UCSD-AML1 (cell line): ENCODE data around the gene ZDHHC13.

Source experiments
- DNase-seq: peaks from one replicate; lab custom pipeline; 2025; ENCODE audit not compliant: unreplicated experiment; lab: John Stamatoyannopoulos, UW

The ZDHHC13 gene

DNA sequence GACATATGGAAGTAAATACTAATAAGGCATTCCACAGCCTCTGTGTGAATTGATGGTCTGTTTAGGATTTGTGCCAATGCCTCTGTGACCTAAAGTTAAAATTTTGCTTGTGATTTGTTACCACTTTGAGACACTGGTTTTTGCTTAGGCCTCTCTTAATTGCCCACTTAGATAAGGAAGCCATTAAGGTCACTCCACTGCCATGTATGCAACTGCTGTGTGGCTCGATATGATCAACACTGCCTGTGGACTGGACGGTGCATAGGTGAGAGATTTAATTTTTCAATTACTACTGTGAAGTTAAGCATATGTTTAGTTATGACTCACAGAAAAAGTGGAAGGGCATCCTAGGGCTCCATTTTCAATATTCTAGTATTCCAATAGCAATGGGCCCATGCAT, 47.9 kb downstream of the ZDHHC13 start:
- no peak for DNase-seq

DNA sequence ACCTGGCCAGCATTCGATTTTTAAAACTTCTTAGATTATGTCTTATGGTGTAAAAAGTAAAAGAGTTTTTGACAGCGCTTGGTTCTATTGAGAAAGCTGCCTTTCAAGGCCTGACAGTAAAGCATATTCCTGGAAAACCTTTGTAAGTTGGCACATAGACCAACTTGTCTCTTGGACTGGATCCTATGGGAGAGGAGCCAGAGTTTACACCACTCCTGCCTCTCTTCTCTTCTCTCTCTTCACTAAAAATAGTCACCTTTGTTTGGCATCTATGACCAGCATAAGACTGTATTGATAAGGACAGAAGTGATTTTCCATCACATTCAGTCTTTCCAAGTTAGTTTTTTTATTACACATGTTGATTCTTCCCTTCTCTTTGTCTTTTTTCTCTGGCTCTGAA, 51.1 kb downstream of the ZDHHC13 start:
- DNase-seq, result no peak

DNA sequence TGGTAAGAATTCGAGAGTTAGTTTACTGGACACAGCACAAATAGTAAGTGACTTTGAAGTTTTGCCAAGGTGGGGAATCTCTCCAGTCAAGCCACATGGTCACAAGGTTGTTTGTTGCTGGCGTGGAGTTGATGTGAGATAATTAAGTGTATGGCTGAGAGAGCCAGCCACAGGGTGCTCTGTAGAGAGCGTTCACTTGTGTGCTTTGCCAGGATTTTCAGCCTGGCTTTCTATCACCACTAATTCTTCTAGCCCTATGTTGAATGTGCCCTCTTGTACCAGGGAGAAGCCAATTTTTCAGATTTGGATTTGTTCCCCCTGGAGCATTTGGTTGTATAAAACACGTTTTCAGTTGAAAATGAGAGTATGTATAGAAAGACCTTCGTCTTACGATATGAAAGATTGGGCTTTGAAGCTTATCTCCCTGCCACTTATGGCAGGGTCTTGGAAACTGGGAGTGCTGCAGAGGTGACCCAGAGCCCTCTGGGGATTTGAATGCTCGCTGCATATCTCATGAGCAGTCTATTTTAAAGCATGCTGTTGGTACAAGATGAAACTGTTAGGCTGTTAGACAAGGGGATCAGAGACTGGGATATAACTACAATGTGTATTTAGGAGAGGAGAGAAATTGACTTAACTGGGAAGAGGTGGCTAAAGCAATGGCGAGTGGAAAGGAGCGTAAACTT, 56.2 kb downstream of the ZDHHC13 start:
- no peak for DNase-seq

DNA sequence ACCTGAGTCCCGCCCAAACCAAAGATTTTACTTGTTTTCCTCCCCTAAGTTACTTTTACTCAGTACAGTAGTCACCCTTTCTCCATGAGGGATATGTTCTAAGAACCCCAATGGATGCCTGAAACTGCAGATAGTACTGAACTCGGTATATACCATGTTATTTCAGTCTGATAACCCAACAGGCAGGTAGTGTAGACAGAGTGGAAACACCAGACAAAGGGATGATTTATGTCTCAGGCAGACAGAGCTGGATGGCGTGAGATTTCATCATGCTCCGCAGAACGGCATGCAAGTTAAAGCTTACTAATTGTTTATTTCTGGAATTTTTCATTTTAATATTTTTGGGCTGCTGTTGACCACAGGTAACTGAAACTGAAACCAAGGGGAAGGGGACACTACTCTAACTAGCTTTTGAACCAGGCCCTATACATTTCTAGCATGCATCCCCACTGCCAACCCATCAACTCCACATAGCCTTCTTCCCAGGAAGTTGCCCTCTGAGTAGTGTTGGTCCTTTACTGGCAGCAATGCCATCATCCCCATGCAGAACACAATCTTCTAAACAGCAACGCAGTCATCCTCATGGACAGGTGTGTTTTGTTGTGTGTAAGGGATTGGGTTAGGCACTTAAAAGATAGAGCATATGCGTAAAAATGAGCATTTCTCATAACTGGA, 57.1 kb downstream of the ZDHHC13 start:
- no peak for DNase-seq

DNA sequence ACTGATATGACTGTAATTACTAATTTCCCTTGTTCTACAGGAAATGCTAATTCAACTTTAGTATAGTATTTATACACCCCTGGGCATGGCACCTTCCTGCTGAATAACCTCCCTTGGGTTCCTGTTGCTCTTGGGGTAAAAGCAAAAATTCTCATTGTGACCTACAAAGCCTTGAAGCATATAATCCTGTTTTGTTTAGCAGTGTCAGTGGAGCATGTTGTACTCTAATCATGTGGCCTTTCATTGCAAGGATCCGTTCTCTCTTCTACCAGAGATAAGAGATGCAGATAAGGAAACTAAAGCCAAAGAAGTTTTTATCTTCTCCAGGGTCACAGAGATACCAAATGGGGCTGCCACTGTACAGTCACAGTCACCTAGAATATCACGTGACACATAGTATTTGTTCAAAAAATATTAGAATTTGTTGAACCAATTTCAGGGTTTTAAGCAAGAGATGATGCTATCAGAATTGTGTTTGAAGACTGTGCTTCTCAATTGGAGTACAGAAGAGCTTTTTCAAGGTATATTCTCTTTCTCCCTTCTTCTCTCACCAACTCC, 59.7 kb downstream of the ZDHHC13 start:
- DNase-seq, result no peak

DNA sequence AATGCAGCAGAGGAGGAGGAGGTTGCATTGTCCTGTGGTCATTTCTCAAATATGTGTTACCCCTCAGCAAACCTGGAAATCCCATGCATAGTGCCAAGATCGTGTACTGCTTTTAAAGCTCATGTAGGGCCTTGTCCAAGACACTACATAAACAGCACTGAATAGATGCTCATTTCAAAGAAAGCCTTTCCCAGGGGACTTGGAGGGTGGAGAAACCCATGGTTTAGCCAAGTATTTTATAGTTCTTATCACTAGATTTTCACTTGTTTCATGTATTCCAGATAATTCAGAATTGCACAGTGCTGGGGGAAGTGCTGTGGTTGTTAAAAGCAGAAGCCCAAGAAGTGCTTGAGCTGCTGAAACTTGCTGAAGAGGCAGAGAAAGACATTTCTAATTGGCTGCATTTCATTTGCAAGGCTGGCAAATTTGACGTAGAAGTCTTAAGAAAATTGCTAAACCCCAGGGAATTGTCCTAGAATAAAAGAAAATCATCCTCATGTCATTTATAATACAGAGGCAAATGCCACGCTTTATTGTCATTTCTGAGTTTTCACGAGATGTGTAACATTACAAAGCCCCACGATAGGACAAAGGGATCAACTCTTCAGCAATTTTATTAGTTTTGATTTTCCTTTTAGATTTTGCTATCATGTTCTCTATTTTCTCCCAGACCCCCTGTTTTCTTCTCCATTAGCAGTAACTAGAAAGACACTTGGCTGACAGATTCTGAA, 64.7 kb downstream of the ZDHHC13 start:
- no peak for DNase-seq

DNA sequence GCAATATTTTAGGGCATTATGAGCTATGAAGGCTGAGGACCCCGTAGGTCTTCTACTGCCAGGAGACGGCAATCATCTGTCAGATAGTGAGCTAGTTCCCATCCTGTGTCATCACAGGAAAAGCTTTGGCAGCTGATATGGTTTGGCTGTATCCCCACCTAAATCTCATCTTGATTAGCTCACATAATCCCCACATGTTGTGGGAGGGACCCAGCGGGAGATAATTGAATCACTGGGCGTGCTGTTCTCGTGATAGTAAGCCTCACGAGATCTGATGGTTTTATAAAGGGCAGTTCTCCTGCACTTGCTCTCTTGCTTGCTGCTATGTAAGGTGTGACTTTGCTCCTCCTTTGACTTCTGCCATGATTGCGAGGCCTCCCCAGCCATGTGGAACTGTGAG, 66.7 kb downstream of the ZDHHC13 start:
- no peak for DNase-seq

DNA sequence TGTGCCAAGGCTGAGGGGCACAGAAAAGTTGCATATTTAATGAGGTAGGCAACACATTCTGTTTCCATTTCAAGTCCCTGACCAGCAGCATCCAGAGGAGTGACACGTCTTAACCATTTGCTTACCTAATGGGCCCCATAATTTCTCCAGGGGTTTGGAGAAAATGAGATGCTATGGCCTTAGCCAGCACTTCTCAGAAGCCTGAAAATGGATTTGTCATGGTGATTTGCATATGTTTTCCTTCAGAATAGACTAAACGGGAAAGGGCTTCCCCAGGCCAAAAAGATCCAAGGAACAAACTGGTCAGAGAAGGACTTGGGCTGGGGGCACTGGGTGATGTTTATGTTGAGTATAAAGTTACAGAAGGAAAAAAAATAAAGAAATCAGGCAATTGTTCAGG, 68.1 kb downstream of the ZDHHC13 start:
- no peak for DNase-seq

DNA sequence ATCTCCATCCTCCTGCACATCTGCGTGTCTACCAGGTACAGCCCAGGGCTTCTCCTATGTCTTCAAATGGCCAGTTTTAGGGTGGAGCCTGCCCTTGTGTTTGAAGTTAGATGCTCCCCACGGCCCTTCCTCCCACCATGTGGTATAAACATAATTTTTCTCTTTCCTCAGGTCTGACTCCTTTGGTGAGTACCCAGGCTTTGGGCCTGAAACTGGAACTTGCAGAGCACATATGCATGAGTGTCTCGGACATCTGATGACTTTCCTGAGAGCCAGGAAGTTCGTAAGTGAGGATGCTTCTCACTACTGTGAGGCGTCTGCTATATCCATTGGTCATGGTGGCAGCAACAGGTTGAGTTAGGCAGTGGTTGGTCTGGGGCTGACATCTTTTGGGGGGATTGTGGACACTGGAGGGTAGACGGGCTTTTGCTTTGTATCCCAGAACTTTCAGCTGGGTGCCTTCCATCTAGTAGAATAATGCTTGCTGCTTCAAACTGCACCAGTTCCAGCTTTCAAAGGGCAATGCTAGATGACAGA, 68.6 kb downstream of the ZDHHC13 start:
- no peak for DNase-seq

DNA sequence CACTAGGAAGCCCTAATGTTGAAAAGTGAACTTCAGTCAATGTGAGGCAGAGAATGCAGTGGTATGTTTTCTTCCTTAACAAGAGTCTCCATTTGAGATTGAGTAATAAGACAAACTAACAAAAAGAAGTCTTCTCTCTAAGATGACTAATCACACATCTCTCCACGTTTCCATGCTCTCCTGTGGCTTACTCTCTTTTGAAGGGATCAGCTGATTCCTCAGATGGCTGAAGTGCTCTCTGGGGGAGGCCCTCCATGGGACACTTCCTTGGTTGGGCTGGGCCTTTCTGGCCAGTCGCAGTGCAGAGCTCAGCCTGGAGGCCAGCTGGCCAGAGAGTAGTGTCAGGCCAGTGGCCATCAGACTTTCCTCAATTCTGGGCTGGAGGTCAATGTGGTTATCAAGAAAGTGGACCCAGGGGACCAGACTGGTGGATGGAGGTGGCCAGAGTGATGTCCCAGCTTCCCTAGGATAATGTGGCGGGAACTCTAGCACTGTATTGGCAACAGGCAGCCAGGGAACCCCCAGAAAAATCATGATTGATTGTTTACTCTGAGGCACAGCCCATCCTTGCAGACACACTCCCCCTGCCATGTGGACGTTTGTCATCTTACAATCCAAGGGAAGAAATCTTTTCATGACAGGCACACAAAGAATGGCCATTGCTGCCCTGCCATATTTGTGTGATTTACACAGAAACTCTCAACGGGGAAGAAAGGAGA, 70.3 kb downstream of the ZDHHC13 start:
- no peak for DNase-seq

DNA sequence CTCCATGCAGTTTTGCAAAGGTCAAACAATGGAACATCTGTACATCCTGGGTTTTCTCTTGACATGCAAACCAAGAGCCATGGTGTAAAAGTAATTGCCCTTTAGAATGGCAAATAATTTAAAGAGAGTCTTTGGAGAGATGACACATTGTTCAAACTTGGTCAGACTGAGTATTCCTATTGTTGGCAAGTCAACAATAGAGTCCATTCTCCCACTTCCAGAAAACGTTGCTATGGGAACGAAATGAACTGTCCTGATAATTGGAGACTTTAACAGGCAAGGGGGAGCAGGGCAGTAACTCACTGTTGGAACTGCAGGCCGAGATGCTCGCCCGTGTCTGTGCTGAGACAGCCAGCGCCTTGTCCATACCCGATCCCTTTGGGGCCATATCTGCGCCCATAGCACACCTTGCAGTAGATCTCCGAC, 70.9 kb downstream of the ZDHHC13 start:
- DNase-seq, result no peak

DNA sequence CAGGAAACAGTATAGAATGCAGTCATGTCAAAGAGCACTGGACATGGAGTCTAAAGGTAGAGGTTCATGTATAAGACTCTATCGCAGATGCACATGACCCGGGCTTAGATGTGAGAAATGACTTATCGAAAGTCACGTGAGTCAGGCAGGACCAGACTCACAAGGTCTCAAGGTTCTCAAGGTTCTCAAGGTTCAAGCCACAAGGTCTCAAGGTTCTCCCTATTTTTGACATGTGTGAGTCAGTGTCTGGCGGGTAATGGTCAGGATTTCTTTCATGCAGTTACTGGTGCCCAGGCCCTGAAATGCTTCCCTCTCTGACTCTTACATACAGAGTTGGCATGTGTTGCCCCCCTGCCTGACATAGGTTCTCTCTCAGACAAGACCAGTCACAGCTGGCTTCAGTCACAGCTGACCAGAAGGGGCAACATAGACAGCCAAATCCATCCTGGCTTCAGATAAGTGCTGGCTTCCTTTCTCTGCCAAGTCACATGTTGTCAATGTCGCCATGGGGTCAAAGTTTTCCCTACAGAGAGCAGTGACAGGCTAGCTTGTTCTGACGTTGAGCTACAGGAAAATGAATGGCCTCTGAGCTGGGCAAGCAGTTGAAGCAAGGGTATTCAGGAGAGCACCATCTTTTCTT, 74.7 kb downstream of the ZDHHC13 start:
- DNase-seq, result no peak

DNA sequence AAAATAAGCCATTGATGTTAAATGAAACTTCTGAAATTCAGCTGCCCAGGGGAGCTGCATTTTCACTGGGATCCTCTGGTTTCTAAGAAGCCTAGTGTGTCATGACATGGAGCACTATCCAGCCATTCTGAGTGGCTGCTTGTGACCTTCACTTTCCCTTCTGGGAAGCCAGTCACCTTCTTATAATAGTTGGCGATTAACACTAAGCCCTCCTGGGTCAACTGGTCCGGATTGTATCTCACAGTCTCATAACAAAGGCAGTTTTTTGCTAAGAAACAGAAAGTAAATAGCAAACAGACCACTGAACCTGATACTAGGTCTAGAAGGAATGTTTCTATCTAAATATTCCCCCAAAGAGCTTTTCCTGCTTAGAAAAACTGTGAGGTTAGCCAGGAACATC, 76.9 kb downstream of the ZDHHC13 start:
- no peak for DNase-seq

DNA sequence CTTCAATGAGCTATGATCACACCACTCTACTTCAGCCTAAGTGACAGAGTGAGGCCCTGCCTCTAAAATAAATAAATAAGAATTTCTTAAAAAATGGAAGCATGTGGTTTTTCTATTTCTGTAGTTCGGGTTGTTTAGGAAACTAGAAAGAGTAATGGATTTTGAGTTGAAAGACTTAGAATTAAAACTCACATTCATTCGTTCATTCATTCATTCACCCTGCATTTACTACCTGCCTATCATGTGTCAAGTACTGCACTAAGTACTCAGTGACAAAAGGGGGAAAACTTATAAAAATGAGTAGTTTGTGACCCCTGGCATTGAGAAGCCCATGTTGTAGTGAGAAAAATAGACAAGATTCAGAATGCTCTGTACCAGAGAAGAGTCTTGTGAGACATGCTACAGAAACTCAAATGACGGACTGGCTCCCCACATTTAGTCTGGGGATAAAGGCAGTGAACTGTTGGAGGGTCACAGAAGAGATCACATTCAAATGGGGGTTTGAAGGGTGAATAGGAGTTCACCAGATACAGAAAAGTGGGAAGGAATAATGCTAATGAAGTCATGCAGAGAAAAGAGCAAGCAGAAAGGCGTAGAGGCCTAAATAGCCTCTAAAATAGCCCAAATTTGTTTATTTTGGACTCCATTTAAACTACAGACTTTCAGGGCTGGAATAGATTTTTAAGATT, 77.8 kb downstream of the ZDHHC13 start:
- no peak for DNase-seq

DNA sequence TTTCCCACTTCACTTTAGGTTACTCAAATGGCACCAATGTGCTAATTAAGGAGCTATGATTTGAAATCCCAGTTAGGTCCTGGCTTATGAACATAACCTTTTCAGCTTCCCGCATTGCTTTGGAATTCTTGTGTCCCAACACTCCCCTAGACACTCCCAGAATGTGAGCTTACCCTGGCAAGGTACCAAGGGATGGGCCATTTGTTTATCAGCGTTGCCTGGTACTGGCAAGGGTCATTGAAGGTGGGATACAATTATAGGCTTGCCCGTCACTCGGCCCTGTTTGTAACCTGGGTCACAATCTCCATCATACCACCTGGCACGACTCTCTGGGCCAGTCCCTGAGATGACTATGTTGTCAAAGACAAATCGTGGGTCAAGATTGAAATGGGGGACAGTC, 79.5 kb downstream of the ZDHHC13 start:
- no peak for DNase-seq

DNA sequence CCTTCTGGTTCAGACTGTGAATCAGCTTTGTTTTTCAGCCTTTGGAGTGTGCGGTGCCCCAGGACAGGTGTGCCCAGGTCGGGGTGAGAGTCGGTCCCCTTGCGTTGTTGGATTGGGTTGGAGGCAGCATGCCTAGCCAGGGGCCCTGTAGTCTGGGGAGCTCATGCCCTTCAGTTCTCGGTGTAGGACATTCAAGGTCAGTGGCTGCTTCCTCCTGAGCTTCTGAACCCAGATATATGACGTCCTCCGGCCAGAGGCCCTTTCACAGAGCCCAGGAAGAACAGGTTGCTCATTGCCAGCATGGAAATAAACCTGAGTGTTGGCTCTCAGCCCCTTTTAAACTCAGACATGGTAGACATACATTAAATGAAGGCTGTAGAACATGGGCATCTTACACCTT, 82.1 kb downstream of the ZDHHC13 start:
- no peak for DNase-seq

DNA sequence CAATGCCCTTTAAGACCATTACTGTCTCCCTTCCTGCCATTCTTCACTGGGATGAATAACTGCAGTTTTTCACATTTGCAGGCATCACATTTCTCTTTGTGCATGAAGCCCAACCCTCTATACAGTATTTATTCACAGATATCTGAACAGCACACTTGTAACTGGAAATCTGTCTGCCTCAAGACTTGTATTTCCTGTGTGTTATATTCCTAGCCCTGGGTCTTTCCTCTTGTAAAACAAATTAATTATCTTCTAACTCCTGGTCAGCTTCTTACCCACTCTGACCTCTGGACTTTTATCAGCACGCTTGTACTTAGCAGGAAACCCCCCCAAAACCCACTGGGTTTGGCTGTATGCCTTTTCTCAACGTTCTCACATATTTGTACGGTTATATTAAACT, 82.8 kb downstream of the ZDHHC13 start:
- no peak for DNase-seq

DNA sequence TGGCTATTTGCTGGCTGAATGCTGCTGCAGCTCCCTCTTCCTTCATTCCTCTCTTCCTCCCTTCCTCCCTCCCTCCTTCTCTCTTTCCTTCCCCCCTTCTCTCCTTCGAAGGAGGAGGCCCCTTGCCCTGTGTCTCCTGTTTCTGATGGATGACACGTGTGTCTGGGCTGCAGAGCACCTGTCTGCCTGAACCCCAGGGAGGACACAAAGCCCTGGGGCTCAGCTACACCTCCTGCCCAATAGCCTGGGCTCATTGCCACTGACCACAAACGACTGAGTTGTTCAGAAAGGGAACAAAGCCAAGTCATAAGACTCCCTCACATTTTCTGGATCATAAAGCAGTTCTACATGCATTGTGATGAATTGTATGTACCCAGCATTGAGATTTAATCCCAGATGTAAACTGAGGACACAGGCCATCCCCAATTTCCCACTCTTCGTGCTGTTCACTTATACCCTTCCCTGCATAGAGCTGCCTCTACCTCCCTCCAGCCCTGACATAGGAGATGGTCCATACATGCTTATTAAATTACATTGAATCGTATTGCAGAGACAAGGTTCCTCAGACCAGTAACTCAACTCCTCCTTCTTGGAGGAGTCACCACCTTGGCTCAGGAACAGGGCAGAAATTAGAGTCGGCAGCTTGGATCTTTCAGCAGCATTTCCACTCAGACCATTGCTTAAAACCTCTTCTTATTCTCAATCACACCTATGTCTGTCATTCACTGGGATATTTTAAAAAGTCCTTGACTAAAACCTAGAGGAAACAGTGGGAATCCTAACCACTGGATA, 83.6 kb downstream of the ZDHHC13 start:
- no peak for DNase-seq
